Measurements from ENCODE around the gene BRCA1. TPM values are rescaled to one million over a fixed set of nuclear protein-coding genes. Genes with fewer than 3 reads are reported as not detected.

The BRCA1 gene
- total and polyA plus RNA-seq, 5 donors, result 2.7 to 10.9 (median 7.9) TPM

Other genes starting within 250 kb of the BRCA1 start
- not detected for gene G6PC1, start 224.6 kb downstream of the BRCA1 start, total RNA-seq
- gene G6PC1, start 224.6 kb downstream of the BRCA1 start, polyA plus RNA-seq, result not detected
- 10 to 100 TPM; 26.0 to 35.7 (median 30.6) TPM for gene AARSD1, start 160.9 kb downstream of the BRCA1 start, total RNA-seq
- gene AARSD1, start 160.9 kb downstream of the BRCA1 start, polyA plus RNA-seq, result 41.6 TPM
- 10 to 100 TPM; 31.3 to 44.4 (median 34.5) TPM for gene PTGES3L, start 145.3 kb downstream of the BRCA1 start, total RNA-seq
- 60.3 TPM for gene PTGES3L, start 145.3 kb downstream of the BRCA1 start, polyA plus RNA-seq
- gene RUNDC1, start 144.8 kb downstream of the BRCA1 start, total RNA-seq, result 10 to 100 TPM in 3 of 4 donors, 1 to 10 TPM in 1; 9.8 to 14.4 (median 10.7) TPM
- gene RUNDC1, start 144.8 kb downstream of the BRCA1 start, polyA plus RNA-seq, result 6.7 TPM
- gene RPL27, start 126.9 kb downstream of the BRCA1 start, total RNA-seq, result 100 to 1,000 TPM; 651 to 877 (median 735) TPM
- gene RPL27, start 126.9 kb downstream of the BRCA1 start, polyA plus RNA-seq, result 2,068 TPM
- gene IFI35, start 118.6 kb downstream of the BRCA1 start, total RNA-seq, result 10 to 100 TPM; 15.1 to 20.3 (median 19.5) TPM
- gene IFI35, start 118.6 kb downstream of the BRCA1 start, polyA plus RNA-seq, result 19.1 TPM
- 100 to 1,000 TPM in 1 of 4 donors, 10 to 100 TPM in 3; 85.9 to 107 (median 93.7) TPM for gene VAT1, start 103.0 kb downstream of the BRCA1 start, total RNA-seq
- gene VAT1, start 103.0 kb downstream of the BRCA1 start, polyA plus RNA-seq, result 71.6 TPM
- gene RND2, start 100.1 kb downstream of the BRCA1 start, total RNA-seq, result 1 to 10 TPM; 2.9 to 5.3 (median 4.2) TPM
- gene RND2, start 100.1 kb downstream of the BRCA1 start, polyA plus RNA-seq, result 3.2 TPM
- gene NBR1, start 45.9 kb upstream of the BRCA1 start, total RNA-seq, result 10 to 100 TPM; 83.7 to 98.2 (median 90.9) TPM
- 39.4 TPM for gene NBR1, start 45.9 kb upstream of the BRCA1 start, polyA plus RNA-seq
- 1 to 10 TPM; 4.9 to 8.7 (median 6.7) TPM for gene TMEM106A, start 86.5 kb upstream of the BRCA1 start, total RNA-seq
- 2.8 TPM for gene TMEM106A, start 86.5 kb upstream of the BRCA1 start, polyA plus RNA-seq
- gene CCDC200, start 103.3 kb upstream of the BRCA1 start, total RNA-seq, result not detected
- gene CCDC200, start 103.3 kb upstream of the BRCA1 start, polyA plus RNA-seq, result 0.16 TPM
- 1,000 to 10,000 TPM; 4,539 to 8,032 (median 6,851) TPM for gene RNU2-1, start 108.6 kb upstream of the BRCA1 start, total RNA-seq
- not detected for gene RNU2-1, start 108.6 kb upstream of the BRCA1 start, polyA plus RNA-seq